Glutamatergic neuron (in vitro differentiated cells): ENCODE data around the gene LAMA2. TPM values are rescaled to one million over a fixed set of nuclear protein-coding genes. Genes with fewer than 3 reads are reported as not detected.

Source experiments
- DNase-seq: peaks from one replicate; pipeline ENCODE4 v3.0.0; 2022
- H3K27ac Mint-ChIP-seq: one replicate; pipeline ENCODE4 v1.8.0; 2020; ENCODE audit warnings: mild to moderate bottlenecking, mixed read lengths, inconsistent platforms; ENCODE audit not compliant: unreplicated experiment
- H3K27me3 Mint-ChIP-seq: one replicate; pipeline ENCODE4 v1.8.0; 2020; ENCODE audit warnings: mild to moderate bottlenecking, moderate library complexity, mixed read lengths, inconsistent platforms; ENCODE audit not compliant: unreplicated experiment
- H3K36me3 Mint-ChIP-seq: one replicate; pipeline ENCODE4 v1.8.0; 2020; ENCODE audit warnings: mild to moderate bottlenecking, mixed read lengths, inconsistent platforms; ENCODE audit not compliant: unreplicated experiment
- H3K4me1 Mint-ChIP-seq: one replicate; pipeline ENCODE4 v1.8.0; 2020; ENCODE audit warnings: mild to moderate bottlenecking, low read depth, mixed read lengths, inconsistent platforms; ENCODE audit not compliant: unreplicated experiment
- H3K4me3 Mint-ChIP-seq: one replicate; pipeline ENCODE4 v1.8.0; 2020; ENCODE audit warnings: mild to moderate bottlenecking, mixed read lengths, inconsistent platforms; ENCODE audit not compliant: unreplicated experiment
- H3K9me3 Mint-ChIP-seq: one replicate; pipeline ENCODE4 v1.8.0; 2020; ENCODE audit warnings: mild to moderate bottlenecking, moderate library complexity, mixed read lengths, inconsistent platforms; ENCODE audit not compliant: unreplicated experiment
- CTCF ChIP-seq: fragments of 200-600 bp; sonication (generic); IDR thresholded peaks from one replicate; pipeline ENCODE4 v1.5.0; 2021; ENCODE audit not compliant: partially characterized antibody, unreplicated experiment
- total RNA-seq: library from RNA; stranded (reverse); fragmentation: NEBNext Ultra II Directional; extraction: Animal tissue kit (Norgen Biotek cat#: 25700); gene quantifications from one replicate; pipeline ENCODE4 v1.2.1, GENCODE V29; 2021; ENCODE audit not compliant: unreplicated experiment

Gene LAMA2
- total RNA-seq, 1 donor from 2014 or later, result 2.4 TPM

DNA sequence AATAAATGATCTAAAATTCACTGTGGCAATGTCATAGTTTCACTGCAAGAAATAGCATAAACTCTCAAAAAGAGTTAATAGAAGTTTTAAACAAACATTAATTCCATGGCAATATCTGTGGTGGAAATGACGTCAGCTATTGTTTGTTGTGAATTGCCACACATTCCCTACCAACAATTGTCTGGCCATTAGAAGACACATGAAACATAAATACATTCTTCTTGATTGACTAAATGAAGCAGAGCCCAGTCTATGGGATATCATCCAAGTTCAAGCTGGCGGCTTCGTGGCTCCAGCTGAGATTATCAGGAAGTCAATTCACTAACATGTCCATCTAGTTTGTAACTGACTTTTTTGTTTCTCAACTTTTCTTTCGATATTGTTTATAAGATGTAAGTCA is 458.0 kb downstream of the LAMA2 start:
- TF ChIP-seq CTCF, result no peak
- H3K27me3 Mint-ChIP-seq, result no peaks in the 10 kb centered on the region
- H3K4me3 Mint-ChIP-seq, result no peak overlapping the region
- H3K4me1 Mint-ChIP-seq, result peaks cover 10% of the 10 kb centered on the region
- no peak for DNase-seq
- H3K36me3 Mint-ChIP-seq, result no peaks in the 10 kb centered on the region
- H3K9me3 Mint-ChIP-seq, result no peaks in the 10 kb centered on the region
- no peak overlapping the region for H3K27ac Mint-ChIP-seq

- Mint-ChIP-seq H3K27me3 (no peaks in the 10 kb centered on the region), H3K4me3 (no peak overlapping the region), H3K36me3 (no peaks in the 10 kb centered on the region), H3K9me3 (no peaks in the 10 kb centered on the region), H3K4me1 (peaks cover 10% of the 10 kb centered on the region), H3K27ac (no peak overlapping the region)
- TF ChIP-seq CTCF, result no peak
- no peak for DNase-seq
Measured at GRCh38 chr6:129342243-129342642, 459.3 kb downstream of the LAMA2 start.

GRCh38 chr6:129342796-129343195 is 459.9 kb downstream of the LAMA2 start:
- no peak for TF ChIP-seq CTCF
- Mint-ChIP-seq H3K27ac (no peak overlapping the region), H3K9me3 (no peaks in the 10 kb centered on the region), H3K36me3 (no peaks in the 10 kb centered on the region), H3K27me3 (no peaks in the 10 kb centered on the region), H3K4me1 (peaks cover 10% of the 10 kb centered on the region), H3K4me3 (no peak overlapping the region)
- no peak for DNase-seq

DNA sequence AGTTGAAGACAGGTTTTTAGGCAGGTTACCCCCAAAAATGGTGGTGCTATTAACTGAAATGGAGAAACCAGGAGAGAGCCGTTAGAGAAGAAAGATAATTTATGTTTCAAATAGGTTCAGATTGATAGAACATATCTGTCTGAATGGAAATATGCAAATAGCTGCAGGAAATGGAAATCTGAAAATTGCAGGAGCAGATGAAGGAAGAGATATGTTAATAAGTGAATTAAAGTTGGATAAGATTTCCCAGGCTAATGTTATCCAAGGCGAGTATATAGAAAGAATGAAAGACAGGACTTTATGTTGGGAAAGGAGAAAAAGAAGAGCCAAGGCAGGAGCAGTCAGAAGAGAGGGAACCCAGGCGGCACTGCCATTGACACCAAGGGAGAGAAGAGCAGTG is 461.4 kb downstream of the LAMA2 start:
- peaks cover 9% of the 10 kb centered on the region for H3K4me1 Mint-ChIP-seq
- no peak overlapping the region for H3K4me3 Mint-ChIP-seq
- H3K9me3 Mint-ChIP-seq, result no peaks in the 10 kb centered on the region
- no peaks in the 10 kb centered on the region for H3K36me3 Mint-ChIP-seq
- no peak for DNase-seq
- H3K27me3 Mint-ChIP-seq, result no peaks in the 10 kb centered on the region
- TF ChIP-seq CTCF, result no peak
- H3K27ac Mint-ChIP-seq, result no peak overlapping the region

DNA sequence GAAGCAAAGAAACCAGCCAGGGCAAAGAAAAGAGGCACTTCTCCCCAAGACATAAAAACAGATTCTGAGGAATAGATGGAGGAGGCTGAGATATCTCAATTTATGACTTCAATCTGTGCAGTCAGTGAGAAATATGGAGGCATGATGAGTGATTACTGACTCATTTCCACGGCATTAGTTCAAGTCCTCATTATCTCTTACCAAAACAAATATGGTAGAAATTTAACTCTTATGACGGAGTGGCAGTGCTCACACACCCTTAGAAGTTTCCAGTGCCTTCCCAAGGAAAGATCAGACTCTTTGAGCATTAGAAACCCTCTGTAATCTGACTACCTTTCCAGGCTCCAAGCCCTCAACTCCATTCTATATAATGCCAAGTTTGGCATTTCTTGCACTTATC is 463.0 kb downstream of the LAMA2 start:
- Mint-ChIP-seq H3K27me3 (no peaks in the 10 kb centered on the region), H3K4me1 (peaks cover 8% of the 10 kb centered on the region), H3K9me3 (no peaks in the 10 kb centered on the region), H3K4me3 (no peak overlapping the region), H3K27ac (no peak overlapping the region), H3K36me3 (no peaks in the 10 kb centered on the region)
- no peak for TF ChIP-seq CTCF
- DNase-seq, result no peak
